Endothelial cell of umbilical vein (primary cell): ENCODE measurements around the gene KCNQ1OT1. TPM values are rescaled to one million over a fixed set of nuclear protein-coding genes. Genes with fewer than 3 reads are reported as not detected.

Experiments used
- BruUV-seq: library from RNA; stranded (reverse); fragments of 400-500 nt; replicated peaks from 2 replicates; lab custom pipeline; 2021; lab: Mats Ljungman, UMichigan
- CTCF ChIA-PET: fragments of 300-600, 350-600 bp; sonication (Branson Sonifier 250); formaldehyde crosslinking; loops from one replicate; lab custom pipeline; 2021; ENCODE audit warnings: antibody characterized with exemption, inconsistent platforms; lab: Charles Lee
- POLR2A ChIA-PET: fragments of 300-600, 350-600 bp; sonication (Branson Sonifier 250); formaldehyde crosslinking; loops from one replicate; lab custom pipeline; 2021; ENCODE audit warnings: antibody characterized with exemption, inconsistent platforms; lab: Charles Lee
- DNase-seq: peaks from one replicate; pipeline ENCODE4 v3.0.0-alpha.2; 2011; ENCODE audit warnings: low read depth, low spot score
- FAIRE-seq: peaks from 2 replicates; lab custom pipeline; 2011; peaks lifted over from hg19 to GRCh38; lab: Jason Lieb, UNC
- H2AFZ ChIP-seq: 2 replicates; pipeline ENCODE4 v1.6.0; 2012; ENCODE audit warnings: low read depth, low read length, control low read depth, inconsistent platforms
- H3K27ac ChIP-seq: 2 replicates; pipeline ENCODE4 v1.5.1; 2011; ENCODE audit warnings: low read depth, mild to moderate bottlenecking, control low read depth, low read length, moderate library complexity; ENCODE audit not compliant: insufficient read depth
- H3K27me3 ChIP-seq, 2 experiments: 2 replicates each; pipeline versions ENCODE4 v1.6.0 to v1.6.1; 2011; ENCODE audit warnings: low read length in 2 of 2, mixed read lengths in 1 of 2; ENCODE audit not compliant: control insufficient read depth in 2 of 2, insufficient read depth in 2 of 2
- H3K36me3 ChIP-seq, 2 experiments: 2 replicates in 1 of 2; 3 replicates in 1 of 2; pipeline ENCODE4 v1.5.1; 2011; ENCODE audit warnings: low read length in 2 of 2, mild to moderate bottlenecking in 1 of 2, moderate library complexity in 1 of 2; ENCODE audit not compliant: control insufficient read depth in 2 of 2, insufficient read depth in 2 of 2; ENCODE audit errors: extremely low read depth in 1 of 2
- H3K4me1 ChIP-seq: 3 replicates; pipeline ENCODE4 v1.5.1; 2011; ENCODE audit warnings: mild to moderate bottlenecking, low read length; ENCODE audit not compliant: control insufficient read depth, insufficient read depth; ENCODE audit errors: extremely low read depth
- H3K4me2 ChIP-seq: 2 replicates; pipeline ENCODE4 v1.6.1; 2011; ENCODE audit warnings: low read length, control low read depth, mixed read lengths; ENCODE audit not compliant: insufficient read depth
- H3K4me3 ChIP-seq, 3 experiments: fragments of 200-600 bp in 1 of 3; sonication (generic), shearing (Covaris generic) in 1 of 3; replicated peaks in 1 of 3; 2 replicates each; pipeline ENCODE4 v1.5.1; 2011 to 2016; ENCODE audit warnings: control low read depth in 3 of 3, low read length in 3 of 3, mild to moderate bottlenecking in 2 of 3, inconsistent platforms in 1 of 3, low read depth in 1 of 3, moderate library complexity in 1 of 3; ENCODE audit not compliant: insufficient read depth in 1 of 3
- H3K79me2 ChIP-seq: 2 replicates; pipeline ENCODE4 v1.6.0; 2012; ENCODE audit warnings: low read length, inconsistent platforms; ENCODE audit not compliant: control insufficient read depth, insufficient read depth
- H3K9ac ChIP-seq: replicated peaks from 2 replicates; pipeline ENCODE3; 2011; ENCODE audit warnings: low read length, control low read depth; ENCODE audit not compliant: insufficient read depth; ENCODE audit errors: extremely low read depth
- H3K9me1 ChIP-seq: replicated peaks from 3 replicates; pipeline ENCODE4 v1.6.0; 2011; ENCODE audit warnings: mild to moderate bottlenecking, low read length; ENCODE audit not compliant: control insufficient read depth, insufficient read depth; ENCODE audit errors: extremely low read depth
- H3K9me3 ChIP-seq: replicated peaks from 2 replicates; pipeline ENCODE4 v1.5.1; 2012; ENCODE audit warnings: low read length, inconsistent platforms; ENCODE audit not compliant: control insufficient read depth, insufficient read depth
- H4K20me1 ChIP-seq: replicated peaks from 2 replicates; pipeline ENCODE3; 2011; ENCODE audit warnings: mild to moderate bottlenecking, low read length; ENCODE audit not compliant: control insufficient read depth, insufficient read depth; ENCODE audit errors: extremely low read depth
- EZH2 ChIP-seq: IDR thresholded peaks from 2 replicates; pipeline ENCODE4 v1.6.1; 2012; ENCODE audit warnings: borderline replicate concordance, low read depth, mild to moderate bottlenecking, moderate library complexity, low read length, inconsistent platforms; ENCODE audit not compliant: severe bottlenecking
- GATA2 ChIP-seq: IDR thresholded peaks from 2 replicates; pipeline ENCODE4 v1.7.0; 2011; ENCODE audit warnings: low read depth, mild to moderate bottlenecking, moderate library complexity, mixed read lengths, low read length; ENCODE audit not compliant: insufficient read length, insufficient read depth
- JUN ChIP-seq: IDR thresholded peaks from 2 replicates; pipeline ENCODE4 v1.6.1; 2011; ENCODE audit warnings: borderline replicate concordance, low read depth; ENCODE audit not compliant: insufficient read length, insufficient read depth
- MYC ChIP-seq: IDR thresholded peaks from one replicate; pipeline ENCODE4 v1.6.1; 2011; ENCODE audit warnings: mild to moderate bottlenecking, low read depth, low read length
- POLR2A ChIP-seq: IDR thresholded peaks from 2 replicates; pipeline ENCODE4 v1.6.1; 2012; ENCODE audit warnings: low read depth, mild to moderate bottlenecking, control low read depth, low read length
- POLR2AphosphoS5 ChIP-seq: IDR thresholded peaks from 2 replicates; pipeline ENCODE4 v1.6.1; 2012; ENCODE audit warnings: low read depth, mild to moderate bottlenecking, control low read depth, low read length, moderate library complexity; ENCODE audit not compliant: insufficient read depth
- dilution Hi-C: fragments of 300-500 bp; cut with MboI; formaldehyde crosslinking; loops from one replicate; pipeline ENCODE4 v1.15.0; 2019; ENCODE audit warnings: low sequenced_read_pairs; ENCODE audit not compliant: extremely low pct_ligation_motif_present
- intact Hi-C: fragments of 100-400 bp; cut with micrococcal nuclease; formaldehyde crosslinking; loops from one replicate; pipeline ENCODE4 v1.10.0; 2022
- polyA plus RNA-seq, 4 experiments: library from polyadenylated mRNA; depleted of rRNA in 3 of 4; stranded (reverse) in 3 of 4; unstranded in 1 of 4; fragments of >200 nt; gene quantifications; 2 replicates each; pipeline versions ENCODE4 v1.2.1 to v1.2.3, GENCODE V29; 2011 to 2012; ENCODE audit warnings: missing spikeins in 1 of 4
- total RNA-seq: library from RNA; stranded (reverse); gene quantifications from 2 replicates; pipeline ENCODE4 v1.2.3, GENCODE V29; 2021
- TF ChIP-seq, protein P1 (sequence below), 2 donors: IDR thresholded peaks; 1 replicate in 1 of 2; 2 replicates in 1 of 2; pipeline ENCODE4 v1.5.1; 2011; ENCODE audit warnings: low read length in 2 of 2, mild to moderate bottlenecking in 2 of 2, moderate library complexity in 2 of 2, control low read depth in 1 of 2, inconsistent platforms in 1 of 2, low read depth in 1 of 2; ENCODE audit not compliant: insufficient read depth in 1 of 2; ENCODE audit errors: extremely low read depth in 1 of 2

KCNQ1OT1 gene
- total and polyA plus RNA-seq, 2 donors (not counting 3 experiments of a cell fraction or from before 2014, with no cell fraction given), result 0.11 to 1.8 TPM

DNA sequence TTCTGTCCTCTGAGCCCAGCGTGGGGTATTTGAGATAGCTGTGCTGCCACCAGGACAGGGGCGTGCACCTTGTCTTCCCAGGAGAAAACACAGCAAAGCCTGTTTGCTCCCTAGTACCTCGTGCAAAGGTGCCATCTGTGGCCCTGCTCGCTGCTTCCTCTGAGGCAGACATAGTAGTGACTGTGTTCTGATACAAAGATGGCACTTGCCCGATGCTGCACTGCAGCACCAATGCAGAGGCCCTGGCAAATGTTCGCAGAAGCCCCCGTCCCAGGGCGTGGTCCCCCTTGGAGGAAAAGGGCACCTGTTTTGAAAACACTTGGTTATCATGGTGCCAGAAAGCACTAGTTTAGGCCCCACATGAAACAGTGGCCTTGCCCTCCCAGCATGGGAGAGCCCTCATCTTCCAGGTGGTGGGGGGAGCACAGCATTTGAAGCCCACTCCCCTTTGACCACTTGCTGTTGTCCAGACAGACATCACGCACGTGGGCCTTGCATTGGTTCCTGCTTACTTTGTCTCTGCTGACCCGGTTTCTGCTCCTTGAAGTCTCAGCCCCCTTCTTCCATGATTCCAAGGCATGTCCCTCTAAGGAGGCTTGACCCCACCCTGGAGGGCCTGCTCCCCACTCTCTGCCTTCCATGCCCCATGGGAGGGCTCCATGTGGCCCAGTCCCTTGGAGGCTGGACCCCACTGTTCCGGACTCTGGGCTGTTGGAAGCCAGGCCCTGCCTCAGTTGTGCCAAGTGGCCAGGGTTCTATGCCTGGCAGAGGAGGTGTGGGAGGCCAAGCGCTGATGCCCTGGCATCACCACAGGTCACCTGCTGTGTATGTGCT lies 109.4 kb downstream of the KCNQ1OT1 start:
- intact Hi-C loops (no loop called here), dilution Hi-C loops (no loop called here)
- POLR2A ChIA-PET, result no interaction called here
- no peak overlapping the region for H3K9ac ChIP-seq
- H3K79me2 ChIP-seq, result no peaks in the 10 kb centered on the region
- TF ChIP-seq GATA2 (no peak), EZH2 (no peak), POLR2A (no peak), MYC (no peak), POLR2AphosphoS5 (no peak), JUN (no peak)
- TF ChIP-seq, protein P1, sequence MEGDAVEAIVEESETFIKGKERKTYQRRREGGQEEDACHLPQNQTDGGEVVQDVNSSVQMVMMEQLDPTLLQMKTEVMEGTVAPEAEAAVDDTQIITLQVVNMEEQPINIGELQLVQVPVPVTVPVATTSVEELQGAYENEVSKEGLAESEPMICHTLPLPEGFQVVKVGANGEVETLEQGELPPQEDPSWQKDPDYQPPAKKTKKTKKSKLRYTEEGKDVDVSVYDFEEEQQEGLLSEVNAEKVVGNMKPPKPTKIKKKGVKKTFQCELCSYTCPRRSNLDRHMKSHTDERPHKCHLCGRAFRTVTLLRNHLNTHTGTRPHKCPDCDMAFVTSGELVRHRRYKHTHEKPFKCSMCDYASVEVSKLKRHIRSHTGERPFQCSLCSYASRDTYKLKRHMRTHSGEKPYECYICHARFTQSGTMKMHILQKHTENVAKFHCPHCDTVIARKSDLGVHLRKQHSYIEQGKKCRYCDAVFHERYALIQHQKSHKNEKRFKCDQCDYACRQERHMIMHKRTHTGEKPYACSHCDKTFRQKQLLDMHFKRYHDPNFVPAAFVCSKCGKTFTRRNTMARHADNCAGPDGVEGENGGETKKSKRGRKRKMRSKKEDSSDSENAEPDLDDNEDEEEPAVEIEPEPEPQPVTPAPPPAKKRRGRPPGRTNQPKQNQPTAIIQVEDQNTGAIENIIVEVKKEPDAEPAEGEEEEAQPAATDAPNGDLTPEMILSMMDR (IDR thresholded peaks at IDR 0.05; ENCODE audit: extremely low read depth in 1 of 2, insufficient read depth in 1 of 2, low read depth in 1 of 2, low read length in 2 of 2), result no peak
- H3K36me3 ChIP-seq, result no peaks in the 10 kb centered on the region
- CTCF ChIA-PET, result no interaction called here
- BruUV-seq, result no TSS peak
- H3K27me3 ChIP-seq, result peaks cover 0 to 3% of the 10 kb centered on the region in 2 experiments
- no peak for FAIRE-seq
- no peaks in the 10 kb centered on the region for H3K9me3 ChIP-seq
- H2AFZ ChIP-seq, result no peak overlapping the region
- H3K4me1 ChIP-seq, result no peaks in the 10 kb centered on the region
- H3K9me1 ChIP-seq, result no peaks in the 10 kb centered on the region
- no peak overlapping the region for H3K4me3 ChIP-seq
- no peak overlapping the region for H3K4me2 ChIP-seq
- no peak for DNase-seq
- H4K20me1 ChIP-seq, result no peaks in the 10 kb centered on the region
- H3K27ac ChIP-seq, result no peak overlapping the region
